ENCODE results near the gene C1QC. TPM values are rescaled to one million over a fixed set of nuclear protein-coding genes. Genes with fewer than 3 reads are reported as not detected.
A peak's percentile ranks its signal among the peaks of the same experiment; 100 is the strongest.

C1QC gene
- total and polyA plus RNA-seq, 5 donors: 32.7 to 196 (median 109) TPM

GRCh38 chr1:22619798-22620197 lies 23.6 kb upstream of the C1QC start:
- no peaks in the 10 kb centered on the region for H3K27me3 ChIP-seq (ENCODE audit: control insufficient read depth, insufficient read depth)
- ATAC-seq: no peak
- DNase-seq: no peak
- H3K27ac ChIP-seq (ENCODE audit: low read length): no peak overlapping the region
- no peak overlapping the region for H3K4me3 ChIP-seq (ENCODE audit: low read length)
- H3K4me1 ChIP-seq (ENCODE audit: control insufficient read depth, insufficient read depth, low read length): no peaks in the 10 kb centered on the region
- WGBS: 59% methylated on average over 12 of the region's 12 CpGs
- intact Hi-C loops (cut with DNase I): loop anchor here in 1 of 4 donors (10.0 kb wide), 1 partner anchor 75 kb away; no protein-coding TSS in a partner anchor
- no peaks in the 10 kb centered on the region for H3K9me3 ChIP-seq (ENCODE audit: control insufficient read depth, low read length)

GRCh38 chr1:22621761-22622160 lies 21.7 kb upstream of the C1QC start:
- intact Hi-C loops (cut with DNase I): loop anchor here in 1 of 4 donors (10.0 kb wide), 1 partner anchor 77 kb away; no protein-coding TSS in a partner anchor
- H3K27ac ChIP-seq (ENCODE audit: low read length): no peak overlapping the region
- no peaks in the 10 kb centered on the region for H3K9me3 ChIP-seq (ENCODE audit: control insufficient read depth, low read length)
- no peak overlapping the region for H3K4me3 ChIP-seq (ENCODE audit: low read length)
- DNase-seq (no peak), ATAC-seq (no peak)
- no peaks in the 10 kb centered on the region for H3K4me1 ChIP-seq (ENCODE audit: control insufficient read depth, insufficient read depth, low read length)
- 44% methylated on average over 4 of the region's 4 CpGs for WGBS
- H3K27me3 ChIP-seq (ENCODE audit: control insufficient read depth, insufficient read depth): no peaks in the 10 kb centered on the region

- Histone ChIP-seq H3K27ac (ENCODE audit: low read length) (no peak overlapping the region), H3K4me3 (ENCODE audit: low read length) (no peak overlapping the region), H3K4me1 (ENCODE audit: control insufficient read depth, insufficient read depth, low read length) (no peaks in the 10 kb centered on the region), H3K27me3 (ENCODE audit: control insufficient read depth, insufficient read depth) (no peaks in the 10 kb centered on the region), H3K9me3 (ENCODE audit: control insufficient read depth, low read length) (no peaks in the 10 kb centered on the region)
- intact Hi-C loops (cut with DNase I): loop anchor here in 1 of 4 donors (10.0 kb wide), 1 partner anchor 81 kb away; no protein-coding TSS in a partner anchor
- DNase-seq (no peak), ATAC-seq (no peak)
- WGBS: 35% methylated on average over 9 of the region's 9 CpGs
Measured at GRCh38 chr1:22625262-22625925, 18.0 kb upstream of the C1QC start.

- Histone ChIP-seq H3K9me3 (ENCODE audit: control insufficient read depth, low read length) (no peaks in the 10 kb centered on the region), H3K27ac (ENCODE audit: low read length) (no peak overlapping the region), H3K4me1 (ENCODE audit: control insufficient read depth, insufficient read depth, low read length) (no peaks in the 10 kb centered on the region), H3K4me3 (ENCODE audit: low read length) (no peak overlapping the region), H3K27me3 (ENCODE audit: control insufficient read depth, insufficient read depth) (no peaks in the 10 kb centered on the region)
- 20% methylated on average over 20 of the region's 20 CpGs for WGBS
- no peak for ATAC-seq
- DNase-seq: no peak
- intact Hi-C loops (cut with DNase I): loop anchor here in 1 of 4 donors (10.0 kb wide), 1 partner anchor 82 kb away; no protein-coding TSS in a partner anchor
Measured at GRCh38 chr1:22626237-22627157, 16.9 kb upstream of the C1QC start.

- H3K27me3 ChIP-seq (ENCODE audit: control insufficient read depth, insufficient read depth): no peaks in the 10 kb centered on the region
- H3K9me3 ChIP-seq (ENCODE audit: control insufficient read depth, low read length): no peaks in the 10 kb centered on the region
- H3K4me3 ChIP-seq (ENCODE audit: low read length): no peak overlapping the region
- H3K4me1 ChIP-seq (ENCODE audit: control insufficient read depth, insufficient read depth, low read length): no peaks in the 10 kb centered on the region
- intact Hi-C loops (cut with DNase I): loop anchor here in 1 of 4 donors (10.0 kb wide), 1 partner anchor 83 kb away; no protein-coding TSS in a partner anchor
- 46% methylated on average over 5 of the region's 5 CpGs for WGBS
- no peak overlapping the region for H3K27ac ChIP-seq (ENCODE audit: low read length)
- no peak for DNase-seq
- no peak for ATAC-seq
Measured at GRCh38 chr1:22627331-22627730, 16.1 kb upstream of the C1QC start.

- H3K27me3 ChIP-seq (ENCODE audit: control insufficient read depth, insufficient read depth): no peaks in the 10 kb centered on the region
- 49% methylated on average over 11 of the region's 11 CpGs for WGBS
- intact Hi-C loops (cut with DNase I): loop anchor here in 1 of 4 donors (10.0 kb wide), 1 partner anchor 84 kb away; no protein-coding TSS in a partner anchor
- ATAC-seq (no peak), DNase-seq (no peak)
- H3K9me3 ChIP-seq (ENCODE audit: control insufficient read depth, low read length): no peaks in the 10 kb centered on the region
- no peaks in the 10 kb centered on the region for H3K4me1 ChIP-seq (ENCODE audit: control insufficient read depth, insufficient read depth, low read length)
- H3K4me3 ChIP-seq (ENCODE audit: low read length): no peak overlapping the region
- H3K27ac ChIP-seq (ENCODE audit: low read length): no peak overlapping the region
Measured at GRCh38 chr1:22628698-22629444, 14.6 kb upstream of the C1QC start.

GRCh38 chr1:22629886-22630285 lies 13.5 kb upstream of the C1QC start:
- Histone ChIP-seq H3K4me3 (ENCODE audit: low read length) (no peak overlapping the region), H3K9me3 (ENCODE audit: control insufficient read depth, low read length) (no peaks in the 10 kb centered on the region), H3K4me1 (ENCODE audit: control insufficient read depth, insufficient read depth, low read length) (no peaks in the 10 kb centered on the region), H3K27me3 (ENCODE audit: control insufficient read depth, insufficient read depth) (no peaks in the 10 kb centered on the region), H3K27ac (ENCODE audit: low read length) (no peak overlapping the region)
- no peak for DNase-seq
- intact Hi-C loops (cut with DNase I): loop anchor here in 1 of 4 donors (10.0 kb wide), 1 partner anchor 85 kb away; no protein-coding TSS in a partner anchor
- no peak for ATAC-seq
- whole genome bisulfite sequencing: 32% methylated on average over 2 of the region's 2 CpGs

GRCh38 chr1:22633697-22634463 lies 9.6 kb upstream of the C1QC start:
- no peaks in the 10 kb centered on the region for H3K27me3 ChIP-seq (ENCODE audit: control insufficient read depth, insufficient read depth)
- no peaks in the 10 kb centered on the region for H3K9me3 ChIP-seq (ENCODE audit: control insufficient read depth, low read length)
- no peaks in the 10 kb centered on the region for H3K4me1 ChIP-seq (ENCODE audit: control insufficient read depth, insufficient read depth, low read length)
- ATAC-seq: no peak
- 89% methylated on average over 10 of the region's 10 CpGs for WGBS
- no peak overlapping the region for H3K27ac ChIP-seq (ENCODE audit: low read length)
- intact Hi-C loops (cut with DNase I): no loop called here
- DNase-seq: no peak
- no peak overlapping the region for H3K4me3 ChIP-seq (ENCODE audit: low read length)

GRCh38 chr1:22635436-22635835 lies 8.0 kb upstream of the C1QC start:
- DNase-seq (peak in 1 of 3 donors; percentile 69), ATAC-seq (no peak)
- no peaks in the 10 kb centered on the region for H3K9me3 ChIP-seq (ENCODE audit: control insufficient read depth, low read length)
- no peaks in the 10 kb centered on the region for H3K4me1 ChIP-seq (ENCODE audit: control insufficient read depth, insufficient read depth, low read length)
- 59% methylated on average over 7 of the region's 7 CpGs for WGBS
- intact Hi-C loops (cut with DNase I): no loop called here
- H3K4me3 ChIP-seq (ENCODE audit: low read length): no peak overlapping the region
- H3K27me3 ChIP-seq (ENCODE audit: control insufficient read depth, insufficient read depth): no peaks in the 10 kb centered on the region
- no peak overlapping the region for H3K27ac ChIP-seq (ENCODE audit: low read length)

- Histone ChIP-seq H3K4me1 (ENCODE audit: control insufficient read depth, insufficient read depth, low read length) (no peaks in the 10 kb centered on the region), H3K27me3 (ENCODE audit: control insufficient read depth, insufficient read depth) (no peaks in the 10 kb centered on the region), H3K9me3 (ENCODE audit: control insufficient read depth, low read length) (no peaks in the 10 kb centered on the region), H3K4me3 (ENCODE audit: low read length) (no peak within 1 kb of the TSS), H3K27ac (ENCODE audit: low read length) (no peak within 1 kb of the TSS)
- 30% methylated on average over 5 of the region's 5 CpGs for whole genome bisulfite sequencing
- DNase-seq: peak; percentile 69 to 90 (median 87)
- ATAC-seq: peak; percentile 71 to 73
- intact Hi-C loops (cut with DNase I): no loop called here
Measured at GRCh38 chr1:22636353-22636752, 7.1 kb upstream of the C1QC start, which contains the start of gene C1QA. Gene C1QA, plus strand, starts transcription at chr1:22636628. Its CDS starts 989 bp downstream, at chr1:22637617.

Measured in right cardiac atrium (tissue), 5 donors.